Measurements from ENCODE around the gene CDC42. TPM values are rescaled to one million over a fixed set of nuclear protein-coding genes. Genes with fewer than 3 reads are reported as not detected.
A peak's percentile ranks its signal among the peaks of the same experiment; 100 is the strongest.

Gene CDC42
- total RNA-seq, 1 experiment from 2014 or later: 133 TPM

DNA sequence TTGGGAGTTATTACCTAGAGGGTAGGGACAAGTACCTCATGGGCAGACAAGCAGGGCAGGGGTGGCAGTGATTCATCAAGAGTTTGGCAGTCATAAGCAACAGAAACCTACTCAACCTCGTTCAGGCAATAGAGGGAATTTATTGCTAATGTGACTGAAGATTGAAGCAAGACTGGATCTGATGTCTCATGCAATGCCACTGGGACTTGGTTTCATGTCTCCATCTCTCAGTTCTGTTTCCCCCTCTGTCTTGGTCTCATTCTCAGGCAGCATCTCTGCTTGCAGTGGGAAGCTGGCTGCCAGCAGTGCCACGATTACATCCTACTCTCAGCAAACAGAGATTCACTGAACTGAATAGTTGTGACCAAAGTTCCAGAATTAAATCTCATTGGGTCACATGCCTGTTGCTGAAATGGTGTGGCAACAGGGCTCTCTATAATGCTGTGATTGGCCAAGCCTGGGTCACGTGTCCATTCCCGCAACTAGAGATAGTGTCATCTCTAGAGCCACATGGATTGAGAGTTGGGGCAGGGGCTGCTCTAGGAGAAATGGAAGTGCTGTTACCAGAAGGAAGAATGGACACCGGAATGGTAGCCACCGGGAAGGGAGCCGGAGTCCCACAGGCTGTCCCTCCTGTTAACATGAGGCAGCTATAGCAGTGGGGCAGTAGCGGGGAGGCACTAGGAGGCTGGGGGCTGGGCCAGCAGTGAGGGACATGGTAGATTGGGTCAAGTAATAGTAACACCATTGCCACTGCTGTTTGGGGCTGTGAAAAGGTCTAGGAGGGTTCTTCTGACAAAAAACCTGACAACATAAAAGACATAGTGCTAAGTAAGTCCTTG is 3.9 kb upstream of the CDC42 start:
- peak; percentile 62 for DNase-seq (ENCODE audit: unreplicated experiment)
- ChIA-PET CTCF (interaction anchor here (0.6 kb wide), 1 partner anchor 59 kb away, joined by 3 read pairs; no protein-coding TSS in a partner anchor), POLR2A (interaction anchor here (0.6 to 1.4 kb wide), 5 partner anchors 23 to 1540 kb away, joined by 3 to 5 read pairs (median 4); partner anchors contain the start of gene HSPG2)
- Mint-ChIP-seq H3K4me3 (ENCODE audit: unreplicated experiment) (no peak overlapping the region), H3K36me3 (ENCODE audit: insufficient read depth, unreplicated experiment) (no peaks in the 10 kb centered on the region), H3K27ac (ENCODE audit: low read depth, unreplicated experiment) (no peak overlapping the region), H3K27me3 (ENCODE audit: insufficient read depth, unreplicated experiment) (no peaks in the 10 kb centered on the region), H3K4me1 (ENCODE audit: insufficient read depth, unreplicated experiment) (peaks cover 20% of the 10 kb centered on the region), H3K9me3 (ENCODE audit: unreplicated experiment) (peaks cover 6% of the 10 kb centered on the region)
- intact Hi-C loops (cut with micrococcal nuclease): no loop called here
- TF ChIP-seq CTCF (IDR thresholded peaks at IDR 0.05; ENCODE audit: unreplicated experiment): no peak
- no TSS peak for BruUV-seq (replicated peaks)

- H3K4me1 Mint-ChIP-seq (ENCODE audit: insufficient read depth, unreplicated experiment): peaks cover 11% of the 10 kb centered on the region
- CTCF ChIA-PET: interaction anchor here (0.8 to 1.4 kb wide), 2 partner anchors 10 to 19 kb away, joined by 5 to 6 read pairs; no protein-coding TSS in a partner anchor
- H3K9me3 Mint-ChIP-seq (ENCODE audit: unreplicated experiment): peaks cover 3% of the 10 kb centered on the region
- peaks cover 6% of the 10 kb centered on the region for H3K36me3 Mint-ChIP-seq (ENCODE audit: insufficient read depth, unreplicated experiment)
- POLR2A ChIA-PET: interaction anchor here (1.0 to 4.9 kb wide), 3 partner anchors 9 to 26 kb away, joined by 3 to 111 read pairs (median 5); no protein-coding TSS in a partner anchor
- no peak for DNase-seq (ENCODE audit: unreplicated experiment)
- no peak overlapping the region for H3K4me3 Mint-ChIP-seq (ENCODE audit: unreplicated experiment)
- no TSS peak for BruUV-seq (replicated peaks)
- intact Hi-C loops (cut with micrococcal nuclease): no loop called here
- H3K27me3 Mint-ChIP-seq (ENCODE audit: insufficient read depth, unreplicated experiment): no peaks in the 10 kb centered on the region
- H3K27ac Mint-ChIP-seq (ENCODE audit: low read depth, unreplicated experiment): no peak overlapping the region
- no peak for TF ChIP-seq CTCF (IDR thresholded peaks at IDR 0.05; ENCODE audit: unreplicated experiment)
These were observed 2.2 kb upstream of the CDC42 start for GRCh38 chr1:22050330-22050729.

DNA sequence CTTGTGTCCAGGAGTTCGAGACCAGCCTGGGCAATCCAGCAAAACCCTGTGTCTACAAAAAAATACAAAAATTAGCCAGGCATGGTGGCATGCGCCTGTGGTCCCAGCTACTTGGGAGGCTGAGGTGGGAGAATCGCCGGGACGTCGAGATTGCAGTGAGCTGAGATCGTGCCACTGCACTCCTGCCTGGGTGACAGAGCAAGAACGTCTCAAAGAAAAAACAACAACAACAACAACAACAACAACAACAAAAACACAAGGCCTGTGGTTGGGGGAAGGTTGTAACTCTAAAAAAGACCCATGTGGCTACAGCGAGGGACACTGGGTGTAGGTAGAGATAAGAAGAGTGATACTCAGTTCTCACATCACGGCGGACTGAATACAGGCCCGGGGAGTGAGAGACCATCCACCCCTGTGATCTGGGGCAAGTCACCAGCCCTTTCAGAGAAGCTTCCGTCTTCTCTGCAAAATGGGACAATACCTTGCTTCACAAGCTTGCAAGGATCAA is 848 bp upstream of the CDC42 start:
- H3K9me3 Mint-ChIP-seq (ENCODE audit: unreplicated experiment): no peaks in the 10 kb centered on the region
- no peak for TF ChIP-seq CTCF (IDR thresholded peaks at IDR 0.05; ENCODE audit: unreplicated experiment)
- H3K27me3 Mint-ChIP-seq (ENCODE audit: insufficient read depth, unreplicated experiment): no peaks in the 10 kb centered on the region
- H3K36me3 Mint-ChIP-seq (ENCODE audit: insufficient read depth, unreplicated experiment): peaks cover 19% of the 10 kb centered on the region
- BruUV-seq (replicated peaks): no TSS peak
- intact Hi-C loops (cut with micrococcal nuclease): no loop called here
- no peak for DNase-seq (ENCODE audit: unreplicated experiment)
- POLR2A ChIA-PET: interaction anchor here (0.7 to 6.1 kb wide), 8 partner anchors 12 to 269 kb away, joined by 4 to 111 read pairs (median 16); partner anchors contain the start of gene USP48
- peak overlapping the region; percentile 89 for H3K4me3 Mint-ChIP-seq (ENCODE audit: unreplicated experiment)
- CTCF ChIA-PET: interaction anchor here (0.6 to 1.4 kb wide), 2 partner anchors 11 to 51 kb away, joined by 3 to 6 read pairs; no protein-coding TSS in a partner anchor
- no peak overlapping the region for H3K27ac Mint-ChIP-seq (ENCODE audit: low read depth, unreplicated experiment)
- peaks cover 15% of the 10 kb centered on the region for H3K4me1 Mint-ChIP-seq (ENCODE audit: insufficient read depth, unreplicated experiment)
